GM19025 (cell line): ENCODE data around the gene CCDC77.
A peak's percentile ranks its signal among the peaks of the same experiment; 100 is the strongest.

Experiments
- ATAC-seq: cut with Tn5 transposase; IDR thresholded peaks from one replicate; pipeline ENCODE4 v1.9.1; 2021; ENCODE audit warnings: mild to moderate bottlenecking, low read depth, moderate library complexity; ENCODE audit not compliant: unreplicated experiment

The CCDC77 gene

DNA sequence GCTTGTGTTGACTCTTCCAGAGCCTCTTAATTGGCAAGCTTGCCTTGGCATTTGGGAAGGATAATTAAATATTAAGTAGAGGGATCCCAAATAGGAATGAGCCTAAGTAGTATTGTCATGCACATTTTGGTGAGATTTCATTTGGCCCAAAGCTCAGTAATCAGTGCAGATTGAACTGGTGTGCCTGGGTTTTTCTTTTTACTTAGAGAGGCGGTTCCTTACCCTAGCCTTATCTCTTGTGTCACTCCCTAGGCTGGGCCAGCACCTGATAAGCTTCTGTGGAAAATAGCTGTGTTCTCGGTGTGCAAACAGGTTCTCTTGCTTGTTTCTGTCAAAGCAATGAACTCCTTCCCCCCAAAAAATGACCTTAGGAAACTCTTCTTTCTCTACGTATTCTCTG is 49.0 kb downstream of the CCDC77 start:
- ATAC-seq, result no peak

- no peak for ATAC-seq
Measured at GRCh38 chr12:452667-453210, 51.3 kb downstream of the CCDC77 start.

DNA sequence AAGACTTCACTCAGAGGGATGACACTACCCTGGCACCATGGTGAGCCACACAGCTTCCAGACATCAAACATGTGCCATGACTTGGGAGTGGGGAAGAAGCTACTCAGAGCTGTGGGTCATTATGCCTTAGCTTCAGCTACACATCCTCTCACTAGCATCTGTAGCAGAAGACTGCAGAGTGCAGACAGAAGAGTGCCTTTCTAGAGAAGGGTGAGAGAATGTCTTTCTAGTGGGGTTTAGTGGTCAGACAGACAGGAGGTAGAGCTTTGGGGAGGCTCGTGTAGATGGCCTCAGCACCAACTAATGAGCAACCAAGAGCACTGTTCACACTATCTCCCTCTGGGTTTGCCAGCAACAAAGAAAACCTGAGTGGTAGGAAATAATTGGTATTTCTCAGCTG is 53.4 kb downstream of the CCDC77 start:
- ATAC-seq, result no peak

GRCh38 chr12:455821-456220 is 54.4 kb downstream of the CCDC77 start:
- no peak for ATAC-seq

GRCh38 chr12:457676-458075 is 56.2 kb downstream of the CCDC77 start:
- ATAC-seq, result no peak

DNA sequence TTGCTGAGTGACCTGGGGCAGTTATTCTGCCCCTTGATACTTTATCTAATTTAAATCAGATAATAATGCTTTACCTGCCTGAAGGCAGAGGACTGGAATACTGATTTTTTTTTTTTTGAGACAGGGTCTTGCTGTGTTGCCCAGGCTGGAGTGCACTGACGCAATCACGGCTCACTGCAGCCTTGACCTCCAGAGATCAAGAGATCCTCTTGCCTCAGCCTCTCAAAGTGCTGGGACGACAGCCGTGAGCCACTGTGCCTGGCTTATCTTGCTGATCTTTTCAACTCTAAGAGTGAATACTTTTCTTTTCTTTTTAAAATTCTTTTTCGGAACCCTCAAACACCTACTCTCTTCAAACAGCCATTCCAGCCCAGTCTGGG is 57.6 kb downstream of the CCDC77 start:
- ATAC-seq, result no peak

- no peak for ATAC-seq
Measured at GRCh38 chr12:459430-460258, 58.2 kb downstream of the CCDC77 start, which contains the start of gene B4GALNT3. B4GALNT3 (plus strand) TSS chr12:459939; CDS start chr12:460377, 438 bp downstream.

DNA sequence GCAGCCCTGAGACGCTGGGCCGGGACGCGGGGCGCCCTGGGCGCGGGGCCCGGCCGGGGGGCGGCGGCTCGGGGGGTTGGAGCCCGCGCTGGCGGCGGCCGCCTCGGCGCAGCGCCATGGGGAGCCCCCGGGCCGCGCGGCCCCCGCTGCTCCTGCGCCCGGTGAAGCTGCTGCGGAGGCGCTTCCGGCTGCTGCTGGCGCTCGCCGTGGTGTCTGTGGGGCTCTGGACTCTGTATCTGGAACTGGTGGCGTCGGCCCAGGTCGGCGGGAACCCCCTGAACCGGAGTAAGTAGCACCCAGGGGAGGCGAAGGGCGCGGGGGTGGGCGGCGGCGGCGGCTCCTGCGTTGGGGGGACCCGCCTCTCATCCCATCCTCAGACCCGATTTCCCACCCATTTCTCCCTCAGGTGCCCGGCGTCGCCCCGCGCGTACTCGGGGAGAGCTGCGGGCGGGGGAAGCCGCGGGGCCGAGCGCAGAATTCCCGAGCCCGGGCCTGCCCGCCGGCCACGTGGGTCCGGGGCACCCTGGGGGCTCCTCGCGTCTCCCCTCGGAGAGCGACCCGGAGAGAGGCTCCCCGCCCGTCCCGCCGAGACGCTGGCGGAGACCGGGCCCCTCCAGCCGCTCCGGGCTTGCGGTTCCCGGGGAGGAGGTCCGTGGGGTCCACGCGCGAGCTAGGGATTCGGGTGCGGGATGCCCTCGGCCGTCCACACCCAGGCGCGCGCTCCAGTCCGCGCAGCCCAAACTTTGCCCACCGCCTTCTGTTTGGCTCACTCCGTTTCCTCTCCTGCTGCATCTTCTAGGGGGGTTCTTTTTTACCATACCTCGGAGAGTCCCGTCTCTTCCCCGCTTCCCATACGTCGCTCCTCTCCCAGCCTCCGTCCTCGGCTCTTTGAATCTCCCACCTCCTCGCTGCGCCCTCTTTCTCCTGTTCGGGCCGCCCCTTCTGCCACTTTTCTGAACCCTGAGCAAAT is 59.1 kb downstream of the CCDC77 start:
- ATAC-seq, result peak; percentile 54

- ATAC-seq, result no peak
Measured at GRCh38 chr12:461425-461824, 60.0 kb downstream of the CCDC77 start.

- no peak for ATAC-seq
Measured at GRCh38 chr12:462936-463705, 61.7 kb downstream of the CCDC77 start.

- no peak for ATAC-seq
Measured at GRCh38 chr12:464484-465267, 63.2 kb downstream of the CCDC77 start.

DNA sequence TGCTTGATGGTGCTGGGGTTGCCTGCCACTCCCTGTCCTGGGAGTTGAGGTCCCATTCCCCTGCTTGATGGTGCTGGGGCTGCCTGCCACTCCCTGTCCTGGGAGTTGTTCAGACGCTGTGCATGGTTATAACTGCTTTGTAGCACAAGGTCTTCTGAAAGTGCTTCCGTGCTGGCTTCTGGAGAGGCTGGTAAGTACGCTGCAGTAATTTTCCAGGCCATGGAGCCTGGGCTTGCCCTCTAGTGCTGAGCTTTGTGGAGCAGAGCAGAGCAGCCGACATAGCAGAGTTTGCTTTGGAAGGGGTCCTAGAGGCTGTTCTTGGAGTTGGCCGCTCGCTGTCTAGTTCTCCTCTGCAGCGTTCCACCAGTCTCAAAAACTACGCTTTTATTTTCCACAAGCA is 64.6 kb downstream of the CCDC77 start:
- ATAC-seq, result no peak

GRCh38 chr12:466762-467161 is 65.3 kb downstream of the CCDC77 start:
- no peak for ATAC-seq

GRCh38 chr12:467591-467990 is 66.1 kb downstream of the CCDC77 start:
- no peak for ATAC-seq

- ATAC-seq, result no peak
Measured at GRCh38 chr12:468671-469389, 67.4 kb downstream of the CCDC77 start.

DNA sequence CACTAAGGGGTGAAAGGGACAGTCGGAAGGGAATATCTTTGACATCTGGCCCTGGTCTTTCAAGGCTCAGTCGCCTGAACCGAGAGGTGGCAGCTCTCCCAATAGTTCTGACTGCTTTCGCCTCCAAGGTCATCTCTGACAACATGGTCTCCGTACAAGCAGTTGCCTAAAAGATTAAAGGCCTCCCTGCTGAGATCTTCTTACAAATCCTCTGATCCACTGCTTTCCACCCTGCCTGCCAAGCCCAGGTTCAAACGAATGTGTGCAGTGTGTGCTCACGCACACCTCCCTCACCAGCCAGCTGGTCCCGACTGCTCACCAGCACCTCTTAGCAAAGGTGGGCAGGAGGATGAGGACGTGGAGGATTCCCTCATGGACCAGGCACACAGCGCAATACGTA is 68.7 kb downstream of the CCDC77 start:
- ATAC-seq, result no peak

- no peak for ATAC-seq
Measured at GRCh38 chr12:473198-473597, 71.8 kb downstream of the CCDC77 start.

DNA sequence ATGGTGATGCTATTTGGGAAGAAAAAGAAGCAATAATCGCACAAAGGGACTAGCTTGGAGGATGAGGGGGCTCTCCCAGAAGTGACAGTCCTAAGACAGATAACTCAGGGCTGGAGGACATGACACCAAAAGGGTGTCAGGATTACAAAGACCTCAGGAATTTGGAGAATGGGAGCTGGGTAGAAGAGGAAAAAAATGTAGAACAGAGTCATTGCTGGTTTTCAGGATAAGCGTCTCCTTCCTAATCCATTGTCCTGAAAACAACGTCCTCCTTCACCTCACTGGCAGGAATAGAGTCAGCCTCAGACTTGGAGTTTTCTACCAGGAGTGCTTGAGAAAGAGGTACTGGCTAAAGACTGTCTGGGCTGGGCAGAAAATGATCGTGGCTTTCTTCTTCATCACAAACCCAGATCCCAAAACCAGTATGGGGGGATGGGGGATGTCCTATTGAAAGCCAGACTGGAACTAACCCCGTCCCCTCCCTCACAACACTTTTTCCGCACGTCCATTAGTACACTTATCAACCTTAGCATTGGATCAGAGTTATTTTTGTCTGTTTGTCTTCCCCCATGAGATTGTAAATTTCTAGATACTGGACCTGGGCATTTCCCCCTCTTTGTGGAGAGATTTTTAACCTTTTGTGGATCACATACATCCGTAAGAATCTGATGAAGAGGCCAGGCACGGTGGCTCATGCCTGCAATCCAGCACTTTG is 72.6 kb downstream of the CCDC77 start:
- ATAC-seq, result no peak
